C4-2B (cell line): Measurements from ENCODE around the gene FGF19.

Source experiments
- ZFX ChIP-seq: fragments of 450-650 bp; IDR thresholded peaks from 2 replicates; pipeline ENCODE4 v1.6.1; 2017
- TF ChIP-seq, protein P1 (sequence below): fragments of 450-650 bp; conservative IDR thresholded peaks from 2 replicates; pipeline ENCODE4 v1.5.1; 2017; ENCODE audit warnings: mild to moderate bottlenecking

DNA sequence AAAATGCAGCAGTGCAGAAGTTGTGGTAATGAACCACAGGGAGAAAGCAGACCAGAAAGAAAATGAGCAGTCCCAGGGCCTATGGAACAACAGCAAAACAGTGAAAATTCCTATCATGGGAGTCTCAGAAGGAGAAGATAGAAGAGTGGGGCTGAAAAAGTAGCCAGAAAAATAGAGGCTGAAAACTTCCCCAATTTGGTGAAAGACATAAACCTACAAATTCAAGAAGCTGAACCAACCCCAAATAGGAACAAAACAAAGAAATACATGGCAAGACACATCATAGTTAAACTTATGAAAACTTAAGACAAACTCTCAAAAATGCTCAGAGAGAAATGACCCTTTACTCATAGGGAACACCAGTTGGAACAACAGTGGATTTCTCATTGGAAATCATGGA is 11.4 kb downstream of the FGF19 start:
- TF ChIP-seq, protein P1, sequence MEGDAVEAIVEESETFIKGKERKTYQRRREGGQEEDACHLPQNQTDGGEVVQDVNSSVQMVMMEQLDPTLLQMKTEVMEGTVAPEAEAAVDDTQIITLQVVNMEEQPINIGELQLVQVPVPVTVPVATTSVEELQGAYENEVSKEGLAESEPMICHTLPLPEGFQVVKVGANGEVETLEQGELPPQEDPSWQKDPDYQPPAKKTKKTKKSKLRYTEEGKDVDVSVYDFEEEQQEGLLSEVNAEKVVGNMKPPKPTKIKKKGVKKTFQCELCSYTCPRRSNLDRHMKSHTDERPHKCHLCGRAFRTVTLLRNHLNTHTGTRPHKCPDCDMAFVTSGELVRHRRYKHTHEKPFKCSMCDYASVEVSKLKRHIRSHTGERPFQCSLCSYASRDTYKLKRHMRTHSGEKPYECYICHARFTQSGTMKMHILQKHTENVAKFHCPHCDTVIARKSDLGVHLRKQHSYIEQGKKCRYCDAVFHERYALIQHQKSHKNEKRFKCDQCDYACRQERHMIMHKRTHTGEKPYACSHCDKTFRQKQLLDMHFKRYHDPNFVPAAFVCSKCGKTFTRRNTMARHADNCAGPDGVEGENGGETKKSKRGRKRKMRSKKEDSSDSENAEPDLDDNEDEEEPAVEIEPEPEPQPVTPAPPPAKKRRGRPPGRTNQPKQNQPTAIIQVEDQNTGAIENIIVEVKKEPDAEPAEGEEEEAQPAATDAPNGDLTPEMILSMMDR: no peak
- no peak for TF ChIP-seq ZFX
